T-helper 2 cell (primary cell): ENCODE data around the gene CAPN5.

ENCODE experiments used
- DNase-seq, 5 experiments: peaks; one replicate each; pipeline versions ENCODE4 v3.0.0 to v3.0.0-alpha.2; 2012 to 2022

Gene CAPN5

GRCh38 chr11:77067861-77068443 is 1.2 kb downstream of the CAPN5 start:
- no peak for DNase-seq

- no peak for DNase-seq
Measured at GRCh38 chr11:77068457-77069335, 1.9 kb downstream of the CAPN5 start.

GRCh38 chr11:77069336-77069968 is 2.7 kb downstream of the CAPN5 start:
- DNase-seq: no peak

- no peak for DNase-seq
Measured at GRCh38 chr11:77069969-77070582, 3.3 kb downstream of the CAPN5 start.

- DNase-seq: no peak
Measured at GRCh38 chr11:77071077-77071476, 4.3 kb downstream of the CAPN5 start.

- no peak for DNase-seq
Measured at GRCh38 chr11:77071671-77072605, 5.2 kb downstream of the CAPN5 start.

- peak in 1 of 5 experiments; percentile 17 for DNase-seq
Measured at GRCh38 chr11:77072851-77073327, 6.1 kb downstream of the CAPN5 start.

GRCh38 chr11:77073328-77074001 is 6.7 kb downstream of the CAPN5 start:
- DNase-seq: no peak

GRCh38 chr11:77074205-77074604 is 7.4 kb downstream of the CAPN5 start:
- DNase-seq: no peak

GRCh38 chr11:77074626-77075221 is 8.0 kb downstream of the CAPN5 start:
- no peak for DNase-seq

GRCh38 chr11:77075425-77075905 is 8.7 kb downstream of the CAPN5 start:
- no peak for DNase-seq

GRCh38 chr11:77079666-77080065 is 12.9 kb downstream of the CAPN5 start:
- no peak for DNase-seq

- peak in 1 of 5 experiments; percentile 0 for DNase-seq
Measured at GRCh38 chr11:77080643-77081210, 14.0 kb downstream of the CAPN5 start.

GRCh38 chr11:77081381-77081851 is 14.6 kb downstream of the CAPN5 start:
- DNase-seq: peak in 1 of 5 experiments; percentile 5

GRCh38 chr11:77081976-77082836 is 15.4 kb downstream of the CAPN5 start:
- DNase-seq: peak in 1 of 5 experiments; percentile 6

- DNase-seq: peak in 3 of 5 experiments; percentile 4 to 75 (median 21)
Measured at GRCh38 chr11:77082838-77083565, 16.2 kb downstream of the CAPN5 start.

GRCh38 chr11:77083566-77084245 is 16.9 kb downstream of the CAPN5 start:
- DNase-seq: no peak
